K562 (cell line): ENCODE data around the gene CHCHD6.

Experiments
- ARNT ChIP-seq, 2 experiments: fragments of 450-650 bp; IDR thresholded peaks; 2 replicates each; pipeline ENCODE4 v1.6.1; 2016; ENCODE audit warnings: mild to moderate bottlenecking in 1 of 2
- CHD1 ChIP-seq: fragments of 200-600 bp; sonication (generic); IDR thresholded peaks from one replicate; pipeline ENCODE4 v1.6.1; 2012; ENCODE audit warnings: mild to moderate bottlenecking, moderate library complexity, low read length, inconsistent platforms
- EGR1 ChIP-seq: fragments of 450-650 bp; conservative IDR thresholded peaks from 2 replicates; pipeline ENCODE4 v1.6.1; 2017; ENCODE audit warnings: mild to moderate bottlenecking
- ESRRA ChIP-seq: fragments of 450-650 bp; IDR thresholded peaks from 2 replicates; pipeline ENCODE4 v1.6.1; 2014; ENCODE audit warnings: low read depth, mild to moderate bottlenecking, moderate library complexity, borderline replicate concordance
- FOXM1 ChIP-seq, 2 experiments: fragments of 450-650 bp in 1 of 2; sonication (generic) in 1 of 2; formaldehyde crosslinking in 1 of 2; IDR thresholded peaks; 2 replicates each; pipeline versions ENCODE4 v1.6.1 to v1.9.0; 2017 to 2022; ENCODE audit warnings: low read depth in 2 of 2, mild to moderate bottlenecking in 2 of 2, missing genetic modification reagents in 1 of 2, moderate library complexity in 1 of 2
- FUS ChIP-seq: fragments of 200-400 bp; formaldehyde crosslinking; optimal IDR thresholded peaks from 2 replicates; pipeline ENCODE3; 2017; ENCODE audit warnings: low read depth, low read length
- SMC3 ChIP-seq: conservative IDR thresholded peaks from 2 replicates; pipeline ENCODE4 v1.6.1; 2011; ENCODE audit warnings: low read depth, low read length, improper control_type of control experiment; ENCODE audit not compliant: insufficient read depth
- TAF1 ChIP-seq: IDR thresholded peaks from 2 replicates; pipeline ENCODE4 v1.6.1; 2011; ENCODE audit warnings: mild to moderate bottlenecking, low read length, moderate library complexity; ENCODE audit not compliant: insufficient read depth, control insufficient read depth, severe bottlenecking; ENCODE audit errors: extremely low read depth
- TCFL5 ChIP-seq: fragments of 250-450 bp; sonication (Bioruptor Pico); conservative IDR thresholded peaks from 2 replicates; pipeline ENCODE4 v1.6.1; 2021; ENCODE audit warnings: mild to moderate bottlenecking, moderate library complexity, matching md5 sums
- TF ChIP-seq, protein P1 (sequence below): fragments of 250-450 bp; sonication (Bioruptor Pico); IDR thresholded peaks from 2 replicates; pipeline ENCODE4 v1.4.0; 2020

DNA sequence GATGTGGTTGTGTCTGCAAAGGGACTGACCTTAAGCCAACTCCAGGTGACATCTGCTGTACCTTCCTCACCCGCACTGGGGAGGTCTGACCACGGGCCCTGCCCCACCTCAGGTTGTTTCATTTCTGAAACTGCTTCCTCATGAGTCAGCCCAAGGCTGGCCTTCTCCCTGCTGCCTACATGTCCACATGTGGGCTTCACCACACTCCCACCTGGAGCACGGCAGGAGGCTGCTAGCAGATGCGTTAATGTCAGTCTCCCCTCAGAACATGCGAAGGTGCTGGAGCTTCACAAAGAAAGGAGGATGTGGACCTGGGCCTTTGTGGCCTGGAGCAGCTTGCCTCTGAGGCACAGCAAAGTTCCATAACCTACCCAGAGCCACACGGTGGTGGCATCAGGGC is 209.5 kb downstream of the CHCHD6 start:
- TF ChIP-seq EGR1: no peak
- no peak for TF ChIP-seq FUS
- no peak for TF ChIP-seq ARNT (IDR thresholded peaks at IDR 0.05)
- TF ChIP-seq CHD1: no peak
- TF ChIP-seq TAF1: no peak
- TF ChIP-seq SMC3: no peak
- no peak for TF ChIP-seq FOXM1 (IDR thresholded peaks at IDR 0.05; ENCODE audit: low read depth)
- TF ChIP-seq FOXM1 (CRISPR knock-in tag; IDR thresholded peaks at IDR 0.05; ENCODE audit: low read depth): no peak
- no peak for TF ChIP-seq ESRRA
- TF ChIP-seq, protein P1, sequence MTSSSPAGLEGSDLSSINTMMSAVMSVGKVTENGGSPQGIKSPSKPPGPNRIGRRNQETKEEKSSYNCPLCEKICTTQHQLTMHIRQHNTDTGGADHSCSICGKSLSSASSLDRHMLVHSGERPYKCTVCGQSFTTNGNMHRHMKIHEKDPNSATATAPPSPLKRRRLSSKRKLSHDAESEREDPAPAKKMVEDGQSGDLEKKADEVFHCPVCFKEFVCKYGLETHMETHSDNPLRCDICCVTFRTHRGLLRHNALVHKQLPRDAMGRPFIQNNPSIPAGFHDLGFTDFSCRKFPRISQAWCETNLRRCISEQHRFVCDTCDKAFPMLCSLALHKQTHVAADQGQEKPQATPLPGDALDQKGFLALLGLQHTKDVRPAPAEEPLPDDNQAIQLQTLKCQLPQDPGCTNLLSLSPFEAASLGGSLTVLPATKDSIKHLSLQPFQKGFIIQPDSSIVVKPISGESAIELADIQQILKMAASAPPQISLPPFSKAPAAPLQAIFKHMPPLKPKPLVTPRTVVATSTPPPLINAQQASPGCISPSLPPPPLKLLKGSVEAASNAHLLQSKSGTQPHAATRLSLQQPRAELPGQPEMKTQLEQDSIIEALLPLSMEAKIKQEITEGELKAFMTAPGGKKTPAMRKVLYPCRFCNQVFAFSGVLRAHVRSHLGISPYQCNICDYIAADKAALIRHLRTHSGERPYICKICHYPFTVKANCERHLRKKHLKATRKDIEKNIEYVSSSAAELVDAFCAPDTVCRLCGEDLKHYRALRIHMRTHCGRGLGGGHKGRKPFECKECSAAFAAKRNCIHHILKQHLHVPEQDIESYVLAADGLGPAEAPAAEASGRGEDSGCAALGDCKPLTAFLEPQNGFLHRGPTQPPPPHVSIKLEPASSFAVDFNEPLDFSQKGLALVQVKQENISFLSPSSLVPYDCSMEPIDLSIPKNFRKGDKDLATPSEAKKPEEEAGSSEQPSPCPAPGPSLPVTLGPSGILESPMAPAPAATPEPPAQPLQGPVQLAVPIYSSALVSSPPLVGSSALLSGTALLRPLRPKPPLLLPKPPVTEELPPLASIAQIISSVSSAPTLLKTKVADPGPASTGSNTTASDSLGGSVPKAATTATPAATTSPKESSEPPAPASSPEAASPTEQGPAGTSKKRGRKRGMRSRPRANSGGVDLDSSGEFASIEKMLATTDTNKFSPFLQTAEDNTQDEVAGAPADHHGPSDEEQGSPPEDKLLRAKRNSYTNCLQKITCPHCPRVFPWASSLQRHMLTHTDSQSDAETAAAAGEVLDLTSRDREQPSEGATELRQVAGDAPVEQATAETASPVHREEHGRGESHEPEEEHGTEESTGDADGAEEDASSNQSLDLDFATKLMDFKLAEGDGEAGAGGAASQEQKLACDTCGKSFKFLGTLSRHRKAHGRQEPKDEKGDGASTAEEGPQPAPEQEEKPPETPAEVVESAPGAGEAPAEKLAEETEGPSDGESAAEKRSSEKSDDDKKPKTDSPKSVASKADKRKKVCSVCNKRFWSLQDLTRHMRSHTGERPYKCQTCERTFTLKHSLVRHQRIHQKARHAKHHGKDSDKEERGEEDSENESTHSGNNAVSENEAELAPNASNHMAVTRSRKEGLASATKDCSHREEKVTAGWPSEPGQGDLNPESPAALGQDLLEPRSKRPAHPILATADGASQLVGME (CRISPR knock-in tag): no peak
- TF ChIP-seq TCFL5 (CRISPR knock-in tag): no peak
